ENCODE measurements around the gene KCNC1.

The KCNC1 gene

GRCh38 chr11:17788084-17788483, 53.5 kb downstream of the KCNC1 start:
- no peak for DNase-seq (ENCODE audit: low read depth in 2 of 2)

GRCh38 chr11:17790453-17790852, 55.9 kb downstream of the KCNC1 start:
- no peak for DNase-seq (ENCODE audit: low read depth in 2 of 2)

- no peak for DNase-seq (ENCODE audit: low read depth in 2 of 2)
Observed at GRCh38 chr11:17791144-17791543, 56.6 kb downstream of the KCNC1 start.

- no peak for DNase-seq (ENCODE audit: low read depth in 2 of 2)
Observed at GRCh38 chr11:17792161-17792560, 57.6 kb downstream of the KCNC1 start.

GRCh38 chr11:17793642-17794170, 59.1 kb downstream of the KCNC1 start:
- DNase-seq (ENCODE audit: low read depth in 2 of 2) = no peak

- DNase-seq (ENCODE audit: low read depth in 2 of 2) = no peak
Observed at GRCh38 chr11:17794981-17795380, 60.4 kb downstream of the KCNC1 start.

GRCh38 chr11:17796154-17796553, 61.6 kb downstream of the KCNC1 start:
- no peak for DNase-seq (ENCODE audit: low read depth in 2 of 2)

GRCh38 chr11:17798253-17798652, 63.7 kb downstream of the KCNC1 start:
- DNase-seq (ENCODE audit: low read depth in 2 of 2) = no peak

DNA sequence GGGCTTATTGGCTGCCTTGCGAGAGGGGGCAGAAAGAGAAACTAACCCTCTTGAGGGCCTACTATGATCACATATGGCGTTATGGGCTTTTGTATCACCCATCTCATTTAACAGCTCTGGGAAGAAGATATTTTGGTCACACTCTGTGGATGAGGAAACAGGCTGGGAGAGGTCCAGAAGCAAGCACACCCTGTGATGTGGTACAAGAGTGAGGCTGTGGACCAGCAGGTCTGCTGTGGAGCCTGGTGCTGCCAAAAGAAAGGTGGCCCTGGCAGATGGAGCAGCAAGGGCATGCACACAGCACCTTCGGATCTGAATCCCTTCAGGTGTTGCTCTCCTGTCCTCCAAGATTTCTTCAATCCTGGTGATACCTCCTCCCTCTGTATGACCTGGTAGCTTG, 64.1 kb downstream of the KCNC1 start:
- no peak for DNase-seq (ENCODE audit: low read depth in 2 of 2)

- DNase-seq (ENCODE audit: low read depth in 2 of 2) = no peak
Observed at GRCh38 chr11:17799147-17799546, 64.6 kb downstream of the KCNC1 start.

GRCh38 chr11:17801166-17801565, 66.6 kb downstream of the KCNC1 start:
- no peak for DNase-seq (ENCODE audit: low read depth in 2 of 2)

GRCh38 chr11:17802491-17802890, 67.9 kb downstream of the KCNC1 start:
- no peak for DNase-seq (ENCODE audit: low read depth in 2 of 2)

DNA sequence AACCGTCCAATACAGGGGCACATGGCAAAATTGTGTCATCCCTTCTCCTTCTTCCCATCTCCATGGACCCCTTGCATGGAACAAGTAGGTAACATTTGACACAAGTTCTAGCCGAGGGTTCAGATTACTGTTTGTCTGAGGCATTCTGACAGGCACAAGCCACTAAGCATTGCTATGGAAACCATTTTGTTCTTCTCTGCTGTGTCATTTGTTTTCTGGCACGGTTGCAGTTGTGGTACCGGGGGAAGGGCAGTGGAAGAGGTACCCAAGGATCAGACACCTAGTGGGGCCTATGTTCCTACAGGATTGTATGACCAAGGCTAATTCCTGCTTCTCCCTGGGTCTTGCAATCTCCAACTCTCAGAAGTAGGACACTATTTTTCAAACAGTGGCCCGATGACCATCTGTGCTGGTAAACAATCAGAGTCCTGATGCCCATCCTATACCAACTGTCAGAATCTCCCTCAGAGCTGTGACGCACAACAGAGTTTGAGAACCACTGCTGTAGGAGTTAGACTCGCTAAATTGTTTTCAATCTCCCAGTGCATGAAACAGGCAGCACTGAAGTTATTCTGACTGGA, 69.3 kb downstream of the KCNC1 start:
- no peak for DNase-seq (ENCODE audit: low read depth in 2 of 2)

DNA sequence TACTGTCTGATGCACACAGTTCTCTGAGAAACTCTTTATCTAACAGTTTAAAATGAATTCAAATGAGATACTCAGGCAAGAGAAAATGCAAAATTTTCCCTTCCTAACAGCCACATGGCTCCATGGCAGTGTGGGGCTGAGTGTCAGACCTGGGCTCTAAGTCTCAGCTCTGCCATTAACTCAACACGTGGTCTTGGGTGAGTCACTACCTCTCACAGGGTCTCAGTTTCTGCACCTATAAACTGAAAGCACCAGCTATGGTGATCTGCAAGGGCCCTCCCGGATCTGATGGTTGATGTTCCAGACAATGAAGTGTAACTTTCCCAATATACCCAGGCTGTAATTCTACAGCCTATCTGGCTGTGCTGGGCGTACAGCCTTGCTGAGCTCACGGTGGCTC, 70.5 kb downstream of the KCNC1 start:
- DNase-seq (ENCODE audit: low read depth in 2 of 2) = no peak

- no peak for DNase-seq (ENCODE audit: low read depth in 2 of 2)
Observed at GRCh38 chr11:17805873-17806272, 71.3 kb downstream of the KCNC1 start.

DNA sequence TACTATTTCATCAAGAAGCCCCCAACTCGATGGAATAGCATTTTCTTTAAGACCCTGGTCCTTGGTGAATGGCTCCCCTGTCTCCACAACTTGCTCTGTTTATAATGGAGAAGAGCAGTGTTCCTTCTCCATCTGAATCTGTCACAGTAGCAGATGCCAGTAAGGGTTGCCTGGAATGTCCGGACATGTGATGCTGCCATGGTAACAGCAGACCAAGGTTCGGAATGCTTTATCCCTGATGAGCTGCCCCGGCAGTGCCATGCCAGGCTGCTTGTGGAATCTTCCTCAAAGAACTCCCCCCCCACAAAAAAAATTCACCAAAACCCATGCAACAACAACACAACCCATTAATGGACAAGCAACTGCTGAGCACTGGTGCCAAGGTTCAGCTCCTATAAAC, 72.5 kb downstream of the KCNC1 start:
- DNase-seq (ENCODE audit: low read depth in 2 of 2) = no peak

GRCh38 chr11:17810041-17810440, 75.5 kb downstream of the KCNC1 start:
- no peak for DNase-seq (ENCODE audit: low read depth in 2 of 2)

DNA sequence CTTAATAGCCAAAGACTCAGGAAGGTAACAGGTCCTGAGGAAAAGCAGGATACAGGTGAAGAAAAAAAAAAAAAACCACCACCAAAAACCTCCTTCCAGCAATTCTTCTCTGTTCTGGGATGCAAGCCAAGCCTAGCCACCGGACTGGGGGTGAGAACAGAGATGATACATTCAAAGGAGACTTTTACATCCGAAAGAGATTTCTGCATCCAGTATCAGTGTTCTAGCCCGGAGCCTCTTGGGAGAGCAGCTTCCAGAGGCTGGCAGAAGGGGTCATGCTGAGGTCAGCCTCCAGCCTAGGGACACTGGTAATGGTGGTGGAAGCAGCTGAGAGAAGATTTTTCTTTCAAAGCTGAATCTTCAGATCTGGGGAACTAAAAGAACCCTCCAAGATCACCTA, 76.2 kb downstream of the KCNC1 start:
- DNase-seq (ENCODE audit: low read depth in 2 of 2) = no peak

GRCh38 chr11:17811352-17811751, 76.8 kb downstream of the KCNC1 start:
- DNase-seq (ENCODE audit: low read depth in 2 of 2) = no peak

- DNase-seq (ENCODE audit: low read depth in 2 of 2) = no peak
Observed at GRCh38 chr11:17812091-17812864, 77.7 kb downstream of the KCNC1 start.

DNA sequence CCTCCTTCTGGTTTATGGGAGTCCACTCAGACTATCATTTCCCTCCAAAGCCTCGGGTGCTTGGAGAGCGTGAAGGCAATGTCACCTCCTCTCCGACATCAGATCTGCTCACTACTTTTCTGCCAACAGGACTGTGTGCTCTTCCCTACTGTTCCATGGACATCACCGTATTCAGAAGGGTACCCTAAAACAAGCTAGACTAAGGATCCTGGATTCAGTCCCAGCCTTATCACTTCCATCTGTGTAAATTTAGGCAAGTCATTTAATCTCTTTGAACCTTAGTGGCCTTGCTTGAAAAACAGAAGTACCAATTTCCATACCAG, 78.2 kb downstream of the KCNC1 start:
- DNase-seq (ENCODE audit: low read depth in 2 of 2) = no peak

DNA sequence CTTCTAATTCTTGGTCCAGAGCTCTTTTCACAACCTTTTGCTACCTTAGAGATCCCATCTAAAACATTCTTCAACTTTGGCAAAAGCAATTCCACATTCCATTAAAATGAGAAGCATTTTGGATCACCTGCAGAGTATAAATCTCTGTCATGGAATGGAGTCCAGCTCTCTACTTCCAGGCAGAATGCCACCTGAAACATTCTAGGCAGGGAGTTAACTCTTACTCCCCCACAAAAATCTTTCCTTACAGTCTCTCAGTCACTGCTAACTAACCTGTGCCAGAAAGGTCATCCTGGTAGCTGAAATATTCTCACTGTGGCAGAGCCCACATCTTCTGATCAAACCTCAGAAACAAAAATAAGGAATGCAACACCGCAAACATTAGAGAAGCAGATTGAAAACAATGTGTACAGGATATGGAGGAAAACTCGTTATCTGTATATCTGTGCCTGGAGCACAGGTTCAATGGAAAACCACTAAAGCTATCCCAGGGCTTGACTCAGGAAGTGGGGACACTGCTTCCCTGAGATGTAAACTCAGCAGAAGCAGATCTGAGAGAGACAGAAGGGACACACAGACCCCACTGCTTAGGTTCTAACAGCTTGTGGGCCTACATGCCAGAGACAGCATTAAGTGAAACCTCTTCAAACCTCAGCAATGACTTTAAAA, 78.9 kb downstream of the KCNC1 start:
- no peak for DNase-seq (ENCODE audit: low read depth in 2 of 2)

DNA sequence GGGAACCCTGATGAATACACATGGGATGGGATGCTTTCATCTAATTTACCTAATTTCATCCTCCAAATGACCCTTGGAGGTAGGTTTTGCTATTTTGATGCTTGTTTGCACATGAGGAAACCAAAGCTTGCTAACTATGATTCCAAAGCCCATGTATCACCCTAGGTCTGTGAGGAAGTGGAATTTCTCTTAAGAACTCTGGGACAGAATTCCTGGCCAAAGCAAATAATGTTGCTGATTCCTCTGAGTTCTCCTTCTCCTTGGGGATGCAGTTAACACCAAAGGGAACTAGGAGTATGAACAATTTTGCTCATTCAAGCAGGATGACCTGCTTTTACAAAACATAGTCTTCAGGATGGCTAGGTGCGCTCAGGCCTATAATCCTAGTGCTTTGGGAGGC, 80.0 kb downstream of the KCNC1 start:
- no peak for DNase-seq (ENCODE audit: low read depth in 2 of 2)
